Heart left ventricle (tissue), 16 donors: ENCODE data around the gene GDPD3. TPM values are rescaled to one million over a fixed set of nuclear protein-coding genes. Genes with fewer than 3 reads are reported as not detected.

Experiments
- ATAC-seq, 4 donors: fragments of 200-7000 bp; cut with Tn5 transposase; one replicate each; pipeline ENCODE4 v1.9.1; 2020 to 2022; ENCODE audit warnings: moderate library complexity in 4 of 4, mild to moderate bottlenecking in 3 of 4, moderate number of reproducible peaks in 1 of 4
- DNase-seq, 5 donors: peaks; one replicate each; pipeline ENCODE4 v3.0.0-alpha.2; 2020
- H3K27ac ChIP-seq, 12 donors: fragments of 200-600 bp; sonication (generic) in 4 of 12; one replicate each; pipeline versions ENCODE4 v1.5.0 to v1.8.0; 2016 to 2022; ENCODE audit warnings: mild to moderate bottlenecking in 2 of 12
- H3K27me3 ChIP-seq, 9 donors: fragments of 200-600 bp; sonication (generic) in 2 of 9; one replicate each; pipeline versions ENCODE4 v1.5.1 to v1.8.0; 2016 to 2022; ENCODE audit warnings: mild to moderate bottlenecking in 3 of 9
- H3K36me3 ChIP-seq, 9 donors: fragments of 200-600 bp; sonication (generic) in 2 of 9; one replicate each; pipeline versions ENCODE4 v1.5.0 to v1.8.0; 2018 to 2022; ENCODE audit warnings: mild to moderate bottlenecking in 2 of 9
- H3K4me1 ChIP-seq, 12 donors: fragments of 200-600 bp; sonication (generic) in 4 of 12; one replicate each; pipeline versions ENCODE4 v1.5.0 to v1.8.0; 2016 to 2022; ENCODE audit warnings: mild to moderate bottlenecking in 3 of 12
- H3K4me3 ChIP-seq, 12 donors: fragments of 200-600 bp; sonication (generic) in 4 of 12; one replicate each; pipeline versions ENCODE4 v1.5.0 to v1.8.0; 2017 to 2022; ENCODE audit warnings: mild to moderate bottlenecking in 9 of 12, moderate library complexity in 4 of 12
- H3K9me3 ChIP-seq, 12 donors: fragments of 200-600 bp; sonication (generic) in 4 of 12; one replicate each; pipeline versions ENCODE4 v1.5.0 to v1.8.0; 2016 to 2022; ENCODE audit warnings: mild to moderate bottlenecking in 1 of 12
- POLR2A ChIP-seq, 2 donors: fragments of 450-650 bp; IDR thresholded peaks; one replicate each; pipeline ENCODE4 v1.6.1; 2017; ENCODE audit warnings: antibody characterized with exemption in 2 of 2, mild to moderate bottlenecking in 2 of 2, moderate library complexity in 2 of 2
- WGBS, 4 donors: extraction: QIAGEN DNeasy Blood & Tissue Kit in 2 of 4; methylation state at CpG; one replicate each; pipeline versions ENCODE4 v1.1.5 to v1.1.7; 2013 to 2018; 5-methylcytosine and 5-hydroxymethylcytosine counted together
- intact Hi-C, 10 donors: fragments of 100-400 bp; cut with DNase I; formaldehyde crosslinking; loops; one replicate each; pipeline versions ENCODE4 v1.11.1 to v1.14.2; 2022
- polyA plus RNA-seq, 2 donors: library from polyadenylated mRNA; stranded (reverse); fragments of 200-250 nt; gene quantifications; one replicate each; pipeline ENCODE4 v1.2.3, GENCODE V29; 2013
- total RNA-seq, 9 donors: library from RNA; depleted of rRNA in 2 of 9; stranded (reverse); fragments of >200 nt in 2 of 9; fragmentation: NEBNext Ultra II Directional in 3 of 9; extraction: Animal tissue kit (Norgen Biotek cat#: 25700) in 3 of 9; gene quantifications; one replicate each; pipeline versions ENCODE4 v1.1.0 to v1.2.4, GENCODE V29; 2016 to 2023
- TF ChIP-seq, protein P1 (sequence below), 12 donors: fragments of 200-600 bp; sonication (generic) in 4 of 12; IDR thresholded peaks; one replicate each; pipeline versions ENCODE4 v1.5.0 to v1.8.0; 2018 to 2022; ENCODE audit warnings: antibody characterized with exemption in 12 of 12, mild to moderate bottlenecking in 5 of 12
- donor health status: ischemic (EF 13 %, LVEDD 7.1; RV severe dilation, severe dysfunction).
- donor health status: healthy with polysubstance abuse.
- donor health status: DM: no; HTN: yes; CAD: no.
- donor health status: DM: no; HTN: no; CAD: no.
- donor health status: ischemic (EF 25% LVEDD 6.9; RV normal size, moderate dysfunction).
- donor health status: ischemic (EF 25% LVEDD 5.7; RV mildly dilated, moderate dysfunction).
- donor health status: healthy.
- donor health status: DM: yes; HTN: yes; CAD: no.
- donor health status: ischemic (EF 35%, LVEDD 5.7; RV mildly dilated, moderate dysfunction).
- donor health status: nonischemic (EF 11% LVEDD 7.7; RV severe dilation, severe dysfunction).
- donor health status: DM: yes; HTN: yes; CAD: no.
- donor health status: PGD.
- donor health status: ischemic (EF 29% LVEDD 5.4; RV normal size, mild dysfunction).
- donor health status: nonischemic (EF 23%, LVEDD 6.1; RV moderate dilation, normal function).

GDPD3 gene
- total and polyA plus RNA-seq, 11 donors, result 0.36 to 5.3 (median 2.0) TPM

DNA sequence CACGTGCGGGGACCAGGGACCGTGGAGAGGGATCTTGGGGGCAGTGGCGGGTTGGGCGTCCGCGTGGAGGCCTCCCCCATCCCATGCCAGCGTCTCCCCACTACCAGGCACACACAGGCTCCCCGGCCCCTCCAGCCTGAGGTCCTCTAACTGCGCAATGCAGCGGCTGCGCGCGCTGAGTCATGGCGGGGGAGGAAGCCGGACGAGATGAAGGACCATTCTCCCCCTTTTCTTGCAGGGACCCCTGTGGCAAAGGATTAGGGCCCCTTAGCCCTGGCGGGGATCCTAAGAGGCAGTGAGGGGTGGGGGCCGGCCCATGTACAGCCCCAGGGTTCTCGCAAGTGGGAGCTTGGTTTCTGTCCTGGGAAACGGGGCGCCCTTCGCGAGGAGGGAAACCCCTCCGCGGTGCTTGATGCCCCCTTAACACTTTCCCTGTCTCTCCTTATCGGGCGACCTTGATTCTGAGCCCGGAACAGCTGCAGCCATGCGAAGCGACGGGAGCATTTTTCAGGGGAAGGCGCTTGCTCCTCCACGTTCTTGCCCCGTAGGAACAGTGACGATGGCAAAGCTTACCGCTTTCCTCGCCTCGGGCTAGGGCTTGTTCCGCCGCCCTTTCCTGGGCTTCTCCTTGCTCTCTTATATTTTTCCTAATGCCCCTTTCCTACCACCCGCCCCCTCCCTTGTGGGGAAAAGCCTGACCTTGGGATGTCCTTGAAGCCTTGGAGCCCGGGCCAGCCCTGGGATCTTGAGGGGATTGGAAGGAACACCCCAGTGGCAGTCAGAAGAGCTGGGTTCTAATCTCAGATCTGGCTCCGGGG is 47.2 kb downstream of the GDPD3 start:
- intact Hi-C loops, result loop anchor here in 4 of 10 donors (1.0 to 10.0 kb wide), 6 partner anchors 26 to 593 kb away; partner anchors contain the start of genes FBRS (in 1 of the 4), MAPK3 (in 1 of the 4), MAZ (in 1 of the 4) and ZNF768 (in 1 of the 4)
- H3K9me3 ChIP-seq, result no peaks in the 10 kb centered on the region
- TF ChIP-seq, protein P1, sequence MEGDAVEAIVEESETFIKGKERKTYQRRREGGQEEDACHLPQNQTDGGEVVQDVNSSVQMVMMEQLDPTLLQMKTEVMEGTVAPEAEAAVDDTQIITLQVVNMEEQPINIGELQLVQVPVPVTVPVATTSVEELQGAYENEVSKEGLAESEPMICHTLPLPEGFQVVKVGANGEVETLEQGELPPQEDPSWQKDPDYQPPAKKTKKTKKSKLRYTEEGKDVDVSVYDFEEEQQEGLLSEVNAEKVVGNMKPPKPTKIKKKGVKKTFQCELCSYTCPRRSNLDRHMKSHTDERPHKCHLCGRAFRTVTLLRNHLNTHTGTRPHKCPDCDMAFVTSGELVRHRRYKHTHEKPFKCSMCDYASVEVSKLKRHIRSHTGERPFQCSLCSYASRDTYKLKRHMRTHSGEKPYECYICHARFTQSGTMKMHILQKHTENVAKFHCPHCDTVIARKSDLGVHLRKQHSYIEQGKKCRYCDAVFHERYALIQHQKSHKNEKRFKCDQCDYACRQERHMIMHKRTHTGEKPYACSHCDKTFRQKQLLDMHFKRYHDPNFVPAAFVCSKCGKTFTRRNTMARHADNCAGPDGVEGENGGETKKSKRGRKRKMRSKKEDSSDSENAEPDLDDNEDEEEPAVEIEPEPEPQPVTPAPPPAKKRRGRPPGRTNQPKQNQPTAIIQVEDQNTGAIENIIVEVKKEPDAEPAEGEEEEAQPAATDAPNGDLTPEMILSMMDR (IDR thresholded peaks at IDR 0.05), result no peak
- no peak for TF ChIP-seq POLR2A (IDR thresholded peaks at IDR 0.05)
- no peaks in the 10 kb centered on the region for H3K27me3 ChIP-seq
- 0 to 1% (median 0%) methylated on average over 24 to 44 of the region's 44 CpGs for WGBS, 4 donors
- DNase-seq, result peak in 2 of 5 donors; percentile 48 to 74
- peaks cover 0 to 51% (median 44%) of the 10 kb centered on the region in 9 donors for H3K36me3 ChIP-seq
- H3K4me1 ChIP-seq, result peaks cover 0 to 62% (median 54%) of the 10 kb centered on the region in 12 donors
- peak in 3 of 4 donors; percentile 0 to 6 (median 1) for ATAC-seq
- peak overlapping the region; percentile 84 to 99 (median 96) for H3K4me3 ChIP-seq
- peak overlapping the region; percentile 92 to 100 (median 99) for H3K27ac ChIP-seq

DNA sequence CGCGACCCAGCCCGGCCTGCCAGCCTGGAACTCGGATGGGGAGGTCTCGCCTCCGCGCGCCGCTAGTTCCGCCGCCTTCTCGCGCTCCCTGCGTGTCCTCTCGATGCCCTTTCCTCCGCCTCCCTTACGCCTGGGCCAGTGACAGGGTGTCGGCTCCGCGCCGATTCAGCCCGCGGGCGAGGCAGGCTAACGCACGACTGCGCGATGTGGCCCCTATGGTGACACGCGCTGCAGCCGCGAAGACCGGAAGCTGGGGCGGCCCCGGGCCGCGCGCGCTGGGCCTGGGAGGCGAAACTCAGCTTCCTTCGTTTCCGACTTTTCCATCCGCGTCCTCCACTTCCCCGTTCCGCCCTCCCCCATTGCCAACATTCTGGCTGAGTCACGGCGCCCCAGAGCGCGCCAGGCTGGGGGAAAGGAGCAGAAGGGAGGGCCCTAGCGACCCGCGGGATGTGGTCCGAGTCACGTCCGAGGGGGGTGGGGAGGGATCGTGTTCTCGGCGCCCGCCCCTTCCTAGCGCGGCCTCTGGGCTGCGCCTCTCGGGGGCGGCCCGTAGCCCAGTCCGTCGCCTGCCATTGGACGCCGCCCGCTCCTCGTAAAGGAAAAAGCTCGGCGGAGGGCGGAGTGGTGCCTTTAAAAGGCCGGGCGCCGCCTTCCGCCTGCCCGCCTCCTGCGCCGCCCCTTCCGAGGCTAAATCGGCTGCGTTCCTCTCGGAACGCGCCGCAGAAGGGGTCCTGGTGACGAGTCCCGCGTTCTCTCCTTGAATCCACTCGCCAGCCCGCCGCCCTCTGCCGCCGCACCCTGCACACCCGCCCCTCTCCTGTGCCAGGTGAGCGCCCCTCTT is 48.0 kb downstream of the GDPD3 start, which contains the start of gene ALDOA:
Gene ALDOA (plus strand): TSS at position 659 of the 841 bp plus-strand sequence. CDS start 1,138 bp downstream, outside the sequence.
- Histone ChIP-seq H3K9me3 (no peaks in the 10 kb centered on the region), H3K27me3 (no peaks in the 10 kb centered on the region), H3K27ac (peak within 1 kb of the TSS; percentile 92 to 100 (median 99)), H3K4me3 (peak within 1 kb of the TSS; percentile 84 to 99 (median 96)), H3K4me1 (peaks cover 0 to 63% (median 55%) of the 10 kb centered on the region in 12 donors), H3K36me3 (peaks cover 0 to 43% (median 36%) of the 10 kb centered on the region in 9 donors)
- DNase-seq (peak; percentile 99), ATAC-seq (peak; percentile 87 to 93 (median 90))
- TF ChIP-seq POLR2A (IDR thresholded peaks at IDR 0.05), result peak; percentile 98 to 99
- TF ChIP-seq, protein P1 (IDR thresholded peaks at IDR 0.05), result peak in 1 of 12 donors; percentile 27
- intact Hi-C loops, result loop anchor here in 4 of 10 donors (1.0 to 10.0 kb wide), 6 partner anchors 27 to 593 kb away; partner anchors contain the start of genes FBRS (in 1 of the 4), MAPK3 (in 1 of the 4), MAZ (in 1 of the 4) and ZNF768 (in 1 of the 4)
- 0 to 1% (median 0%) methylated on average over 12 to 99 of the region's 99 CpGs for WGBS, 4 donors

DNA sequence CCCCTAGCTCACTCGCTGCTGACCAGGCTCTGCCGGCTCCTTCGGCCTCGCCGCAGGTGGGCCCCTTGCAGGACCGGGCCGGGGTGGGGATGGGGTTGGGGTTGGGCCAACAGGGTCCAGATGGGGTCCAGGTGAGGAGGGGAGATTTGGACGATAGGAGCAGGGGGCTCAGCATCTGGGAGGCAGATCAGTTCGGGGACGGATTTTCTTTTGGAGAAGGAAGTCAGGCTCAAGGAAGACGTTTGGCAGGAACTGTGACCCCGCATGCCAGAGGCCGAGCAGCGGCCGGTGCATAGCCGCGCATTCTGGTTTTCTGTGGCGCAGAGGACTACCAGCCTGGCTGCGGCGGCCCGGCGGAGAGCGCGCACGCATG is 48.6 kb downstream of the GDPD3 start:
- intact Hi-C loops, result loop anchor here in 4 of 10 donors (1.0 to 10.0 kb wide), 8 partner anchors 28 to 594 kb away; partner anchors contain the start of genes MAPK3 (in 2 of the 4), FBRS (in 1 of the 4), HIRIP3 (in 1 of the 4) and INO80E (in 1 of the 4)
- Histone ChIP-seq H3K27me3 (no peaks in the 10 kb centered on the region), H3K4me1 (peaks cover 0 to 57% (median 50%) of the 10 kb centered on the region in 12 donors)

More for the DNA sequence above, 48.6 kb downstream of the GDPD3 start:
- H3K4me3 ChIP-seq, result peak overlapping the region; percentile 53 to 99 (median 90)
- no peaks in the 10 kb centered on the region for H3K9me3 ChIP-seq
- DNase-seq (peak in 1 of 5 donors; percentile 48), ATAC-seq (peak in 1 of 4 donors; percentile 0)
- H3K27ac ChIP-seq, result peak overlapping the region; percentile 92 to 100 (median 99)
- H3K36me3 ChIP-seq, result peaks cover 0 to 36% (median 30%) of the 10 kb centered on the region in 9 donors
- WGBS, 4 donors, result 0 to 1% (median 0%) methylated on average over 10 to 25 of the region's 25 CpGs
- peak in 1 of 2 donors; percentile 39 for TF ChIP-seq POLR2A (IDR thresholded peaks at IDR 0.05)
- TF ChIP-seq, protein P1 (IDR thresholded peaks at IDR 0.05), result no peak
